ENCODE results near the gene FST. TPM values are rescaled to one million over a fixed set of nuclear protein-coding genes. Genes with fewer than 3 reads are reported as not detected.

Gene FST
- total and polyA plus RNA-seq, 2 of the 8 experiments (the other 6 are each of a cell fraction or from before 2014, with no cell fraction given): 16.6 to 17.5 TPM

- Histone ChIP-seq H3K4me3 (ENCODE audit: extremely low read depth in 1 of 4, insufficient read depth in 2 of 4, low read depth in 3 of 4, low read length in 4 of 4) (no peak overlapping the region), H3K27ac (ENCODE audit: low read depth, low read length) (no peak overlapping the region), H3K14ac (ENCODE audit: insufficient read length) (no peak overlapping the region), H2BK15ac (ENCODE audit: low read length) (no peak overlapping the region), H4K91ac (replicated peaks; ENCODE audit: insufficient read length, low read length) (no peak overlapping the region), H3K18ac (ENCODE audit: extremely low read depth, low read length) (no peak overlapping the region), H4K20me1 (replicated peaks in 1 of 2; ENCODE audit: control insufficient read depth in 1 of 2, insufficient read depth in 2 of 2, low read length in 2 of 2) (no peaks in the 10 kb centered on the region), H4K5ac (ENCODE audit: insufficient read length, low read depth, low read length) (no peak overlapping the region), H2BK5ac (ENCODE audit: low read depth, low read length) (no peak overlapping the region), H2AFZ (ENCODE audit: low read length) (no peak overlapping the region), H3K9ac (replicated peaks in 1 of 4; ENCODE audit: extremely low read depth in 1 of 4, low read depth in 3 of 4, low read length in 3 of 4) (no peak overlapping the region), H3K23me2 (ENCODE audit: low read depth, low read length) (peaks cover 2% of the 10 kb centered on the region; the same call in 1 of the 2 replicates), H2BK12ac (ENCODE audit: low read depth, low read length) (no peak overlapping the region), H3K79me1 (ENCODE audit: low read depth, low read length) (no peaks in the 10 kb centered on the region), H3K56ac (replicated peaks; ENCODE audit: insufficient read length, low read depth, low read length) (no peak overlapping the region), H3K23ac (ENCODE audit: insufficient read length) (no peak overlapping the region), H3K36me3 (ENCODE audit: control insufficient read depth in 2 of 4, insufficient read depth in 4 of 4, low read length in 3 of 4) (no peaks in the 10 kb centered on the region), H2AK5ac (ENCODE audit: low read depth, low read length) (no peak overlapping the region), H3K4ac (replicated peaks; ENCODE audit: insufficient read length, low read depth, low read length) (no peak overlapping the region), H3K9me3 (ENCODE audit: insufficient read depth in 2 of 2, low read depth in 1 of 2, low read length in 1 of 2) (no peaks in the 10 kb centered on the region), H2BK120ac (replicated peaks; ENCODE audit: low read depth, low read length) (no peak overlapping the region), H3K27me3 (replicated peaks in 1 of 4; ENCODE audit: control insufficient read depth in 3 of 4, extremely low read depth in 1 of 4, insufficient read depth in 3 of 4, low read length in 3 of 4) (no peaks in the 10 kb centered on the region), H4K8ac (ENCODE audit: extremely low read depth, insufficient read depth, low read length) (no peak overlapping the region), H2BK20ac (ENCODE audit: low read length) (no peak overlapping the region), H3K4me1 (replicated peaks in 1 of 4; ENCODE audit: control insufficient read depth in 3 of 4, insufficient read depth in 4 of 4, low read length in 3 of 4) (no peaks in the 10 kb centered on the region), H3K79me2 (ENCODE audit: control insufficient read depth in 1 of 2, insufficient read depth in 2 of 2, low read length in 2 of 2) (no peaks in the 10 kb centered on the region), H3K4me2 (ENCODE audit: insufficient read depth in 1 of 2, low read depth in 2 of 2, low read length in 2 of 2) (no peak overlapping the region)
- DNase-seq (ENCODE audit: low read depth in 1 of 2, low spot score in 2 of 2) (no peak), FAIRE-seq (no peak)
- CTCF ChIA-PET (ENCODE audit: partially characterized antibody): no interaction called here
- POLR2A ChIA-PET (ENCODE audit: partially characterized antibody): no interaction called here
- TF ChIP-seq TAF7 (optimal IDR thresholded peaks at IDR 0.05; ENCODE audit: borderline replicate concordance, low read depth, low read length): no peak
- WGBS, 2 experiments (ENCODE audit: extremely low coverage in 1 of 2, insufficient coverage in 1 of 2, insufficient read length in 1 of 2, insufficient replicate concordance in 2 of 2, low coverage in 1 of 2, low lambda C conversion rate in 2 of 2, missing lambda C conversion rate in 1 of 2): 100% methylated on average over 1 of the region's 1 CpG; no CpG with 5 or more reads in 1 of the 2 experiments
Observed at GRCh38 chr5:53442961-53443360, 37.5 kb upstream of the FST start.
